Mesenchymal stem cell (in vitro differentiated cells and primary cell): ENCODE results near the gene UXS1.

ENCODE experiments used
- DNase-seq: peaks from one replicate; pipeline ENCODE4 v3.0.0-alpha.2; 2013
- H2AFZ ChIP-seq: one replicate; pipeline ENCODE4 v1.6.1; 2013; ENCODE audit warnings: low read depth, mild to moderate bottlenecking, control low read depth, inconsistent platforms, low read length, moderate library complexity
- H2AK5ac ChIP-seq: 2 replicates; pipeline ENCODE4 v1.6.1; 2013; ENCODE audit warnings: low read length, moderate library complexity, mild to moderate bottlenecking, inconsistent platforms; ENCODE audit not compliant: severe bottlenecking
- H2BK120ac ChIP-seq: one replicate; pipeline ENCODE4 v1.6.1; 2013; ENCODE audit warnings: low read depth, mild to moderate bottlenecking, inconsistent platforms, low read length, moderate library complexity
- H2BK12ac ChIP-seq, 2 experiments: one replicate each; pipeline ENCODE4 v1.6.1; 2013; ENCODE audit warnings: inconsistent platforms in 2 of 2, low read length in 2 of 2, mild to moderate bottlenecking in 2 of 2, moderate library complexity in 2 of 2, control low read depth in 1 of 2
- H2BK15ac ChIP-seq: one replicate; pipeline ENCODE4 v1.6.1; 2013; ENCODE audit warnings: mild to moderate bottlenecking, low read depth, inconsistent platforms; ENCODE audit not compliant: poor library complexity, severe bottlenecking
- H2BK5ac ChIP-seq: 2 replicates; pipeline ENCODE4 v1.6.1; 2013; ENCODE audit warnings: low read depth, mild to moderate bottlenecking, low read length, control low read depth, inconsistent platforms; ENCODE audit not compliant: poor library complexity, severe bottlenecking
- H3K14ac ChIP-seq, 2 experiments: one replicate each; pipeline ENCODE4 v1.6.1; 2013; ENCODE audit warnings: inconsistent platforms in 2 of 2, low read length in 2 of 2, control low read depth in 1 of 2, mild to moderate bottlenecking in 1 of 2, moderate library complexity in 1 of 2
- H3K18ac ChIP-seq, 2 experiments: one replicate each; pipeline ENCODE4 v1.6.1; 2013; ENCODE audit warnings: inconsistent platforms in 2 of 2, low read length in 2 of 2, control low read depth in 1 of 2, low read depth in 1 of 2, mild to moderate bottlenecking in 1 of 2
- H3K23ac ChIP-seq, 2 experiments: one replicate each; pipeline ENCODE4 v1.6.1; 2013; ENCODE audit warnings: inconsistent platforms in 2 of 2, low read length in 2 of 2, mild to moderate bottlenecking in 2 of 2, moderate library complexity in 2 of 2, control low read depth in 1 of 2
- H3K27ac ChIP-seq: 2 replicates; pipeline ENCODE4 v1.5.1; 2013; ENCODE audit warnings: mild to moderate bottlenecking, moderate library complexity, low read length, control low read depth, inconsistent platforms; ENCODE audit not compliant: poor library complexity, severe bottlenecking
- H3K27me3 ChIP-seq, 2 experiments: 2 replicates each; pipeline versions ENCODE4 v1.6.1 to v1.7.0; 2013; ENCODE audit warnings: low read length in 2 of 2, mild to moderate bottlenecking in 2 of 2, moderate library complexity in 2 of 2, control low read depth in 1 of 2, inconsistent platforms in 1 of 2; ENCODE audit not compliant: control insufficient read depth in 1 of 2, insufficient read depth in 1 of 2
- H3K36me3 ChIP-seq, 2 experiments: 2 replicates each; pipeline versions ENCODE4 v1.6.1 to v1.7.0; 2013; ENCODE audit warnings: low read length in 2 of 2, control low read depth in 1 of 2, inconsistent platforms in 1 of 2, low read depth in 1 of 2, mild to moderate bottlenecking in 1 of 2; ENCODE audit not compliant: insufficient read depth in 2 of 2, control insufficient read depth in 1 of 2
- H3K4ac ChIP-seq, 2 experiments: one replicate each; pipeline ENCODE4 v1.6.1; 2013; ENCODE audit warnings: inconsistent platforms in 2 of 2, low read length in 2 of 2, mild to moderate bottlenecking in 2 of 2, moderate library complexity in 2 of 2, control low read depth in 1 of 2, low read depth in 1 of 2
- H3K4me1 ChIP-seq: 2 replicates; pipeline ENCODE4 v1.6.1; 2013; ENCODE audit warnings: low read depth, low read length, control low read depth; ENCODE audit not compliant: control insufficient read depth, insufficient read depth
- H3K4me2 ChIP-seq: 2 replicates; pipeline ENCODE4 v1.6.1; 2013; ENCODE audit warnings: low read length, mild to moderate bottlenecking, inconsistent platforms; ENCODE audit not compliant: poor library complexity, severe bottlenecking
- H3K4me3 ChIP-seq, 2 experiments: 2 replicates each; pipeline versions ENCODE4 v1.5.1 to v1.7.0; 2013; ENCODE audit warnings: low read length in 2 of 2, mild to moderate bottlenecking in 2 of 2, control low read depth in 1 of 2, low read depth in 1 of 2; ENCODE audit not compliant: insufficient read depth in 1 of 2
- H3K79me1 ChIP-seq: replicated peaks from 2 replicates; pipeline ENCODE4 v1.6.1; 2013; ENCODE audit warnings: mild to moderate bottlenecking, control low read depth, low read length, inconsistent platforms; ENCODE audit not compliant: poor library complexity, severe bottlenecking
- H3K9ac ChIP-seq: 2 replicates; pipeline ENCODE4 v1.7.0; 2013; ENCODE audit warnings: mild to moderate bottlenecking, low read length, moderate library complexity
- H3K9me3 ChIP-seq: 2 replicates; pipeline ENCODE4 v1.7.0; 2013; ENCODE audit warnings: mild to moderate bottlenecking, low read length; ENCODE audit not compliant: control insufficient read depth
- H4K8ac ChIP-seq: one replicate; pipeline ENCODE4 v1.6.1; 2013; ENCODE audit warnings: inconsistent platforms, mild to moderate bottlenecking, low read length, moderate library complexity
- H4K91ac ChIP-seq: one replicate; pipeline ENCODE4 v1.6.1; 2013; ENCODE audit warnings: mild to moderate bottlenecking, low read length, inconsistent platforms
- WGBS: methylation state at CpG from one replicate; pipeline ENCODE4 v1.1.7; 2013; ENCODE audit warnings: mixed read lengths; 5-methylcytosine and 5-hydroxymethylcytosine counted together

UXS1 gene

GRCh38 chr2:106144621-106145331, 49.3 kb downstream of the UXS1 start:
- H3K36me3 ChIP-seq, result peaks cover 4 to 15% of the 10 kb centered on the region in 2 experiments
- peak overlapping the region; percentile 19 for H3K4me2 ChIP-seq
- no peak overlapping the region for H2AFZ ChIP-seq
- H3K27me3 ChIP-seq, result no peaks in the 10 kb centered on the region
- H3K27ac ChIP-seq, result peak overlapping the region; percentile 9
- no peak overlapping the region for H3K4ac ChIP-seq
- H2BK5ac ChIP-seq, result no peak overlapping the region
- no peak overlapping the region for H4K8ac ChIP-seq
- H2BK15ac ChIP-seq, result no peak overlapping the region
- peaks cover 16% of the 10 kb centered on the region for H3K79me1 ChIP-seq
- no peak for DNase-seq
- no peak overlapping the region for H3K9ac ChIP-seq
- no peaks in the 10 kb centered on the region for H3K9me3 ChIP-seq
- peaks cover 11% of the 10 kb centered on the region for H3K4me1 ChIP-seq
- no peak overlapping the region for H2BK12ac ChIP-seq
- no peak overlapping the region for H3K23ac ChIP-seq
- H4K91ac ChIP-seq, result no peak overlapping the region
- H3K18ac ChIP-seq, result no peak overlapping the region
- H2BK120ac ChIP-seq, result no peak overlapping the region
- no peak overlapping the region for H3K4me3 ChIP-seq
- no peak overlapping the region for H3K14ac ChIP-seq
- WGBS, result 96% methylated on average over 21 of the region's 21 CpGs
- H2AK5ac ChIP-seq, result peak overlapping the region; percentile 29

- Histone ChIP-seq H3K14ac (no peak overlapping the region), H3K36me3 (peaks cover 4 to 7% of the 10 kb centered on the region in 2 experiments), H3K4me3 (no peak overlapping the region), H2AFZ (no peak overlapping the region), H4K91ac (no peak overlapping the region), H2BK5ac (no peak overlapping the region), H3K9me3 (no peaks in the 10 kb centered on the region), H3K18ac (no peak overlapping the region), H3K27me3 (no peaks in the 10 kb centered on the region), H4K8ac (no peak overlapping the region), H2AK5ac (peak overlapping the region; percentile 20), H2BK15ac (no peak overlapping the region), H3K4ac (no peak overlapping the region), H2BK12ac (no peak overlapping the region), H2BK120ac (no peak overlapping the region), H3K4me1 (peaks cover 15% of the 10 kb centered on the region), H3K9ac (no peak overlapping the region), H3K4me2 (no peak overlapping the region), H3K79me1 (peaks cover 16% of the 10 kb centered on the region), H3K23ac (no peak overlapping the region), H3K27ac (peak overlapping the region; percentile 51)
- no peak for DNase-seq
- WGBS, result 98% methylated on average over 7 of the region's 7 CpGs
Observed at GRCh38 chr2:106143495-106144215, 50.4 kb downstream of the UXS1 start.

GRCh38 chr2:106142683-106143082, 51.4 kb downstream of the UXS1 start:
- Histone ChIP-seq H2BK5ac (no peak overlapping the region), H3K4me1 (peaks cover 16% of the 10 kb centered on the region), H3K27me3 (no peaks in the 10 kb centered on the region), H3K9me3 (no peaks in the 10 kb centered on the region), H4K91ac (no peak overlapping the region), H2AFZ (no peak overlapping the region), H3K36me3 (peaks cover 9 to 11% of the 10 kb centered on the region in 2 experiments), H2BK120ac (no peak overlapping the region), H3K14ac (no peak overlapping the region), H2AK5ac (peak overlapping the region; percentile 89), H3K18ac (no peak overlapping the region), H3K9ac (no peak overlapping the region), H3K4me3 (no peak overlapping the region), H3K23ac (no peak overlapping the region), H2BK15ac (no peak overlapping the region), H3K4ac (no peak overlapping the region), H3K4me2 (no peak overlapping the region), H2BK12ac (no peak overlapping the region), H3K79me1 (peaks cover 23% of the 10 kb centered on the region), H4K8ac (no peak overlapping the region), H3K27ac (no peak overlapping the region)
- DNase-seq, result no peak
- 94% methylated on average over 2 of the region's 3 CpGs for WGBS

GRCh38 chr2:106140913-106141312, 53.2 kb downstream of the UXS1 start:
- Histone ChIP-seq H3K18ac (no peak overlapping the region), H2BK120ac (no peak overlapping the region), H2BK5ac (no peak overlapping the region), H3K27ac (no peak overlapping the region), H3K4ac (no peak overlapping the region), H4K91ac (no peak overlapping the region), H2BK15ac (no peak overlapping the region), H3K4me3 (no peak overlapping the region), H3K4me2 (no peak overlapping the region), H3K79me1 (peaks cover 25% of the 10 kb centered on the region), H3K36me3 (peaks cover 11 to 12% of the 10 kb centered on the region in 2 experiments), H4K8ac (no peak overlapping the region), H3K27me3 (no peaks in the 10 kb centered on the region), H3K14ac (no peak overlapping the region), H2AK5ac (no peak overlapping the region), H2AFZ (no peak overlapping the region), H3K9me3 (no peaks in the 10 kb centered on the region), H2BK12ac (no peak overlapping the region), H3K4me1 (peaks cover 12% of the 10 kb centered on the region), H3K9ac (no peak overlapping the region), H3K23ac (no peak overlapping the region)
- no CpG with 5 or more reads among the region's 2 CpGs for WGBS
- no peak for DNase-seq
